Stimulated activated CD4-positive, alpha-beta T cell treated with anti-CD3 and anti-CD28 coated beads, Interleukin-4, amount 100 ng/mL, for 24 hours (primary cell): ENCODE data around the gene DLGAP1.

Source experiments
- DNase-seq: peaks from one replicate; pipeline ENCODE4 v3.0.0-alpha.2; 2020

Gene DLGAP1

GRCh38 chr18:3842844-3843243 lies 612.3 kb downstream of the DLGAP1 start:
- DNase-seq: no peak

GRCh38 chr18:3840766-3841165 lies 614.3 kb downstream of the DLGAP1 start:
- DNase-seq: no peak

DNA sequence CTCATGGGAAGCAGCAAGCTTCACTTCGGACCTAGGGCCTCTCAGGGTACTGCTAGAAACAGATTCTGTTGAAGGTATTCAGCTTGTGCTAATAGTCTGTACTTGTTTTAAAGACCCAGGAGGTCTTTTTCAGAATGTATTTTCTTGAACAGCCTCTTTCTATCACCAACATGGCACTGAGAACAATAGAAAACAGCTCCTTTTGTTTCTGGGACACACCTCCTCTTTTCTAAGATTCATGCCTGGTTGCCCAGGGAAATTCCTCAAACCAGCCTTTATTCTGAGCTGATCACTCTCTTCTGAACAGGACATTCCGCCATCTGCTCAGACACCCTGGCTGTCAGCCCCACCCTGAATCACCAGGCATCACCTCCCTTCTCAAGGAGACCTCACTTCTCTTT lies 615.5 kb downstream of the DLGAP1 start:
- DNase-seq: no peak

- DNase-seq: no peak
These were observed 618.4 kb downstream of the DLGAP1 start for GRCh38 chr18:3836483-3837335.

DNA sequence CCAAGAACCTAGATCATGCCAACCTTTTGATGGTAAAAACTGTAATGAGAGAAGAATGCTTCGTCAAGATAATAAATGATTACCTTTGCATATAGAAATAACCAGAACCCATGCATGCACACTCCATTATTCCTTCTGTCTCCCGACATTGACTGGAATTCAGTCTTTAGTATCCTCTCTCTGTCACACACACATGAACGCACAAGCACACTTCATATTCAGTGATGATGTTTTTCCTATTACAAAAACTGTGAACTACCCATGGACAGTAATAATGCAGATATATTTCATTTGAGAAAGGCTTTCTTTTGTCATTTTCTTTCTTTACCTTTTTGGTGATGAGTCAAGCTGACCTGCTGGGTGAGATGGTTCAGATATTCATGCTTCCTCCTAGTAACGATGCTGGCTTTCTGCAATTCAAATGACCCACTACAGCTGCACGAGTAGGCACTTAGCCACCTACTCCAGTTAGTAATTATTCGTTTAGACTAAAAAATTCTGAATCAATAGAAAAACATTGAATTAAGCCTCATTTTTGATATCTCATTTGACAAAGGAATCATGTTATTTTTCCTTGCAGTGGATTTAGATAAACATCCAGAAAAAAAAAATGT lies 623.0 kb downstream of the DLGAP1 start:
- DNase-seq: no peak

DNA sequence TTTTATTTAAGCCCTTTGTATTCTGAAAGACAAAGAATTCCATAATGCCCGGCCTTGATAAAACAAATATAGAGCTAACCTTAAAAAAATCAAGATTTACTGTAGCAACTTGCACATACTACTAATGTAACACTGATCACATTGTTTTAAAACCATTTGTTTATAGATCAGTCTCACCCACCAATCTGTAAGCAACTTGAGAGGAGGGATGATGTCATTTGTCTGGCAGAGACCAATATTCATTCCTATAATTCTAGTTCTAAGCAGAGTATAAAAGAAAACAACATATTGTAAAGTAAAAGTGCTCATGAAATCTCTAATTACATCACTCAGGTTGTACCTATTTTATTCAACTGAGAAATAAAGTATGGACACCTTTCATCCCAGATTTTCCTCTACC lies 624.5 kb downstream of the DLGAP1 start:
- DNase-seq: no peak

- no peak for DNase-seq
These were observed 627.8 kb downstream of the DLGAP1 start for GRCh38 chr18:3827236-3827845.

GRCh38 chr18:3826021-3826420 lies 629.1 kb downstream of the DLGAP1 start:
- no peak for DNase-seq

GRCh38 chr18:3824101-3824500 lies 631.0 kb downstream of the DLGAP1 start:
- no peak for DNase-seq

GRCh38 chr18:3823073-3823472 lies 632.0 kb downstream of the DLGAP1 start:
- no peak for DNase-seq

DNA sequence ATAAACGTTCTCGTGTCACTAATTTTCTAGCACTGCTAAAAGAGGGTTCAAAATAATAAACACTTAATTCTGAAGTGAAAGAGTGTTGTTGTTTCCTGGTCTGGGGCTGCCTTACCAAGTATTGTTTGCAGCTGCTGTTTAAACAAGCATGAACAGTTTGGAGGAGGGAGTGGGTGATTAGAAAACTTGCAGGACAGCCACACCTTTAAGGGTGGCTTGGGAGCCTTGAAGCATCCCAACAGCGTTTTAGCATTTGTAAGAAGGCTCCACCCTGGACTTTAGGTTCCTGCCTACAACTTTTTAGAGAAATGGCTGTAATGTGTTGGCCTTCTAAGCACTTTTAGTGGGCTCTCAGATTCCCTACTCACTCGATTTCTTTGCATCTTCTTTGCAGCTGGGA lies 633.6 kb downstream of the DLGAP1 start:
- DNase-seq: no peak

- no peak for DNase-seq
These were observed 635.1 kb downstream of the DLGAP1 start for GRCh38 chr18:3819961-3820360.

DNA sequence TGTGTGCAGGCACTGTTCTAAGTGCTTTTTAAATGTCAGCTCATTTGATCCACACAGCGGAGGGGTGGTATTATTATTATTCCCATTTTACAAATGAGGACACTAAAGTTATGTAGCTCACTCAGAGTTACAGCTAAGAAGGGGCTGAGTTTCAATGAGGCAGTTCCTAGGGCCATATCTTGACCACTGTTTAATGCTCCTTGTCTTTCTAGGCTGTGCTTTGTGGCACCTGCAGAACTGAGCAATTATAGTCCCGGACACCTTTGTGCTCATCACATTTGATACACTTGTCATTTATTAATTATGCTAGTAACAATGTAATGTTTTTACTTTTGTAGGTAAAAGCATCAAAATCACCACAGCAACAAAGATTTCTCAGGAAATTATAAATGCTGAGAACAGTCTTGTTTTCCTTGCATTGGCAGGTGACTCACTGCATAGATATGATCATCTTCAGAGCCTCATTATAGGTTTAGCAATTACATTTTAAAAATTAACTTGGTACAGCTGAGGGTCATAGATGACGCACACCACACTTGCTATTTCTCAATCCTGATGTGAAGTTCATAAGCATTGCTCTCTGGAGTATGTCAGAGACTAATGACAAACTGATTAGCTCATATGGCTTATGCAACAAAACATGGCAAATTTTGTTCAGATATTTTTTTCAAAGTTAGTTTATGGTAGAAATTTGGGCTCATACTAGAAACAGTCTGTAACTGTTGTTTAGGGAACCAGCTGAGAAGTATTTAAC lies 638.3 kb downstream of the DLGAP1 start:
- DNase-seq: no peak

- DNase-seq: no peak
These were observed 639.1 kb downstream of the DLGAP1 start for GRCh38 chr18:3815991-3816390.

GRCh38 chr18:3814816-3815215 lies 640.3 kb downstream of the DLGAP1 start:
- DNase-seq: no peak

DNA sequence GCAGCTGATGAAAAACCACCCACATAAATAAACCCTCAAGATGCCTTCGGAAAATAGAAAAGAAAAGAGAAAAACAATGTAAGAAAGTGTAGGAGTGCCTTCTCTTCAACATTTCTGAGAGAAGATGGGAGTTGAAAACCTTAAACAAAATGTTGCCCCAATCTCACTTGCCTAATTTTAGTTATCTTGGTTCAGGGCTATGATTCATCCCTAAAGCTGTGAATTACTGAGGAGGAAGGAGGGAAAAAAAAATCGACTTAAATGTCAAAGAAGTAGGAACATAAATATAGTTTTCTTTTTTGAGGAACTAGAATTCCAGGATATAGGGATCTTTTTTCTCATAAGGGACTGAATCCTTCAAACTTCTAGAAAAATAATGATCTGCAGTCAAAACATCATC lies 644.8 kb downstream of the DLGAP1 start:
- no peak for DNase-seq

DNA sequence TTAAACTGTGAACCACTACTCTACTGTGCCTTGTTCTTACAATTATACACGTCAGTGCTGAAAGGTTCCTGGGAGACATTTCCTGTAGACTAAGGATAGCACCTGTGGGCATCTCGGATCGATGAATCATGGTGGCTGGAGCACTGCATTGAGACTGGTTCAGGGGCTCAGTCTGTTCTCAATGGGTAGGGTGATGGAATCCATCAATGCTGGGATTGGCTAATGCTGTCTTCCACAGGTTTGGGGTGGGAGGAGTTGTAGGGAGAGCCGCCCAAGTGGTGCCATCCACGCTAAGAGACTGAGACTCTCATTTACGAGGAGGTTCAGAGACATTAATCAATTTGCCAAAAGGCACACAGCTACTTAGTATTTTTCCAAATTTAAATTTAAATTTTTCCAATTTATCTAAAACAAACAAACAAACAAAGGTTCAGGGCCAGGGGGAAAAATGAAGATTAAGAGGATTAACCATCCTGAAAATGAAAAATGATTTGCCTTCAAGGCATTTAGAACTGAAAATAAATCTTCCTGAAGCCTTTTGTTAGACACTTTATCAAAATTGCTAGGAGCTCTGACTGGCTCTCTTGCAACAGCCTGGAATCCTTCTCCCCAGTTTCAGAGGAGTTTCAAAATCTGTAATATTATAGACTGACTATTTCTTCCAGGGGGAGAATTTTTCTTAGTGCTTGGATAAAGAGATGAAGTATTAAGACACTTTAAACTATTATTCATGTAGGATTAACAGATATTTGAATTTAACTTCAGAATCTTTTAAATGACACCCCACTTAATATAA lies 645.9 kb downstream of the DLGAP1 start:
- DNase-seq: no peak

DNA sequence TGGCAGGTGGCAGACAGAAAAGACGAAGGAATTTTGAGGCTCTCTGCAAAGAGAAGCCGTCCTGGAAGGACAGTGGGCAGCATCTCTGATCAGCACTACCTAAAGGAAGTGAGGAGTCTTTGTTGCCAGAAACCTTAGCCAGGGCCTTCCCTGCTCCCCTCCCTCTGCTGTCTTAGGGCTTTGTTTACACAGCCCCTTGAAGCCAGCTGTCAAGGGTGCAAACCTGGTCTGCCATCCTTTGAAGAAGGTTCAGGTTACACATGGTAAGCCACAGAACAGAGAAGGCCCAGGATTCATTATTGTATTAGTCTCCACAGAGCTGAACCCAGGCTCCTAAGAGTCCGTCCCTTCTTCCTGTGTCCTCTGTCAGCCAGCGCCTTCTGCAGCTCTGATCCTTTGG lies 648.5 kb downstream of the DLGAP1 start:
- DNase-seq: no peak

GRCh38 chr18:3804336-3804735 lies 650.8 kb downstream of the DLGAP1 start:
- DNase-seq: no peak

GRCh38 chr18:3803350-3803749 lies 651.8 kb downstream of the DLGAP1 start:
- no peak for DNase-seq

DNA sequence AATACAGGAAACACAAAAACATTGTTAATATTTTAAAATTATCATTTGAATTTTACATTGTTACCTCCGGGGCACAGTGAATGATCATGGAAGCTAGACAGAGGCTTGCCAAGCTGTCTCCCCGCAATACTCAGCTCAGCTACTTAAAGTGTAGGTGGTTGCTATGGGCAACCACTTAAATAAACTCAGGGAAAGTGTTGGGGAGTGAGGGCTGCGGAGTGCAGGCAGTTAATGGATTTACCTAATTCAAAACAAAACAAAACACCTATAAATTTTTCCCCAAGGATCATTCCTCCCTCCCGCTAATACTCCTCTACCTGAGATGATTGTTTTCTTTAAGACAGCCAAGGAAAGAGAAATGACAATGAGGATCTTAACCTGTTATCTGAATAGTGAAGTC lies 655.6 kb downstream of the DLGAP1 start:
- DNase-seq: no peak

GRCh38 chr18:3798032-3798431 lies 657.1 kb downstream of the DLGAP1 start:
- no peak for DNase-seq

DNA sequence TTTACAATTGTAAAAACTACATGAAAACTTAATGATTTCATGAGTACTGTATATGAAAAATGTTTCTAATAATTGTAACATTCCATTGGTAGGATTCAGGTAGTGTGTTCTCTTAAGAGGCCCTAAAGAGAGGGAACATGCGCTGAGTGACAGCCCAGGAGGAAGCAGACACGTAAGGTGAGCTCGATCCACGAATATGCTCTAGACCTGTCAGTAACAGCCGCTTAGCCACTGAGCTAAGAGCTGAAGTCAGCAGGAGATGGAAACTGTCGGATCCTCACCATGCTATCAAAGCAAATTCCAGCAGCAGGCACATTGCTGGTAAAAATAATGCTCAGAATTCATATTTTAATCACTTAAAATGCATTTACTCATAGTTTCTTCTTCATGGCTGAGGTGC lies 658.7 kb downstream of the DLGAP1 start:
- no peak for DNase-seq
